Esophagus mucosa (tissue), 1 donor: ENCODE measurements around the gene LRRC63. TPM values are rescaled to one million over a fixed set of nuclear protein-coding genes. Genes with fewer than 3 reads are reported as not detected.
A peak's percentile ranks its signal among the peaks of the same experiment; 100 is the strongest.
"Not testable (repeated sequence)": the region's sequence is repeated elsewhere in the genome, so short reads cannot be mapped to it uniquely, and the experiment has no call there.

ENCODE experiments used
- ATAC-seq: fragments of 200-7000 bp; cut with Tn5 transposase; one replicate; pipeline ENCODE4 v1.9.1; 2020
- total RNA-seq: library from RNA; stranded (reverse); gene quantifications from one replicate; pipeline ENCODE4 v1.2.4, GENCODE V29; 2023
- donor health status: DM: yes; HTN: yes; CAD: no.

Gene LRRC63
- total RNA-seq, 1 donor from 2014 or later: not detected

DNA sequence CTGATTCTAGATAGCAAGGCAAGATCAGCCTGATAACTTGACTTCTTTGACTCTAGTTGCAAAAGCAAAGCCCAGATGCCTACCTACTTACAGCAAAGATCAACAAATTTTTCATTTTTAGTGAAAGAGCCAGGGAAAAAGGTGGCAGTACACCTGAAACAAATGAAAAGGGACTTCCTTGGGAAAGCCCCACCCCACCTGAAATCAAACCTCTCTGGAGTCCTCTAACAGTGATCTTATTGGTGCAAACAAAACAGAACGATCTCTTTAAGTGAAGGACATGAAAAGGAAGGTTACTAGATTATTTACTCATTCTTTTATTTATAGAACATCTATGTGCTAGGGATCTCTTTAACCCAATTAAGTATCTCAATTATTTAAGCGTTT, 29.2 kb upstream of the LRRC63 start:
- ATAC-seq: no peak

DNA sequence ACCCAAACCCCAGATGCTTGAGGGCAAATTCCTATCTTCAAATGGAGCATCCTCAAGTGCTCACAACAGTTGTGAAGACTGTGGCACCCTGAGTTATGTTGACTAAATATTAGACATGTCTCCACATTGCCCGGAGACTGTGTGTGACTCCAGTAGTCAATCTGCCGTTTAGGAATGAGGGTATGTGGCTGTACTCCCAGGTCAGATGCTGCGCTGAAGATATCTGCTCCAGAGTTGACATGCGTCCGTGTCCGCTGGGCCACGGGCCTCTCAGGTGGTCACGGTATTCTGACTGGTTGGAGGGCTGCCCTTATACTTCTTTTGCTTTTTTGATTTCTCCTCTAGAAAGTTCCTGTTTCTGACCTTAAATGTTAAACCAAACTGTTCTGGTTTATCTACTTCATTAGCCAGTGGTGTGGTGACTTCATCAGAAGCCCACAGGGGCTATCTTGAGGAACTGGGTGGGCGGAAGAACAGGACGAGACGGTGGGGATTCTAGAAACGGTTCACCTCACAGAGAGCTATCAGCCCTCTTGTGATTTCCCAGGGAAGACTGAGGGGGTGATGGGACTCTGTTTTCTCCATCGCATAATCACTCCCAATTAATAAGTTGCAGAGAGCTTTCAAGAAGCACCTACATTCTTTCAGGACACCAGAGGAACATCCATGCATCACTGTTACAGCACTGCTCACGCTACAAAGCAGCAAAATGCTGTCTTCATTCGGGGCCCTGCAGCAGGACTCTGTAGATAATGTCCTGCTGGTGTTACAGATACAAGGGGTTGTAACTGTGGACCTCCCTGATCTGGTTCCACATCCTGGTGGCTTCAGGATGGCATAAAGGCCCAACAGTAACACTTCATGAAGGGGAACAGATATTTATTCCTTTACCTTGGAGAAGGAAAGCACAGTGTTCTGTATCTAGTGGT, 28.4 kb upstream of the LRRC63 start:
- no peak for ATAC-seq

DNA sequence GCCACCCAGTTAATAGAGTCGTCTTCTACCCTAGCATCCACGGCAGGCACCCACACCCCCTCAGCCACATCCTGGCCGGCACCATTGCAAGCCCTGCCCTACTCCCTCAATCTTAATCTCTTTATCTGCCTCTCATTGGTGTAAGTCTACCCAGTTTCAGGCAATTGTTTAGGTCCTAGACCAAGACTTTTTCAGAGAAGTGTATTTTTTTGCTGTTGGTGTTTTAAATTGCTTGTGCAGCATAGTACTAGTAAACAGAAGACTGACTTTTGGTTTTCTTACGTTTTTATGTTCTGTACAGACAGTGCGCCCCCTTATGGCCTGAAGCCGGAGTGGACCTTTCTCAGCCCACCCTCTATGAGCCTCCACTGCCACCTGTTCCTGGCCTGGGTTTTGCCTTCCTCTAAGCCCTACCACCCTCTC, 27.4 kb upstream of the LRRC63 start:
- peak; percentile 59 for ATAC-seq

DNA sequence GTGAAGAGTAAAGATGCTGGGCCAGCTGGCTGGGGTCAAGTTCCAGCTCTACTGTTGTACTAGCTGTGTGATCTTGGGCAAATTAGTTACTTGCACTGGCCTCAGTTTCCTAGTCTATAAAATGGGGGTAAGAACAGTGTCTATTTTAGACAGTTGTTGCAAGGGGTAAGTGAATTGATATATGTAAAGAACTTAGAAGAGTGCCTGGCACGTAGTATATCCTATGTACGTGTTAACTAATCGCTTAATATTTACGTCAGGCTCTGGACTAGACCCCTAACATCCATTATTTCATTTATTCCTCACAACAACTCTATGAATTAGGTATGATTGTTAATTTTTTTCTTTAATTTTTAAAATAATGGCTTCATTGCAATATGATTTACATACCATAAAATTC, 26.1 kb upstream of the LRRC63 start:
- no peak for ATAC-seq

DNA sequence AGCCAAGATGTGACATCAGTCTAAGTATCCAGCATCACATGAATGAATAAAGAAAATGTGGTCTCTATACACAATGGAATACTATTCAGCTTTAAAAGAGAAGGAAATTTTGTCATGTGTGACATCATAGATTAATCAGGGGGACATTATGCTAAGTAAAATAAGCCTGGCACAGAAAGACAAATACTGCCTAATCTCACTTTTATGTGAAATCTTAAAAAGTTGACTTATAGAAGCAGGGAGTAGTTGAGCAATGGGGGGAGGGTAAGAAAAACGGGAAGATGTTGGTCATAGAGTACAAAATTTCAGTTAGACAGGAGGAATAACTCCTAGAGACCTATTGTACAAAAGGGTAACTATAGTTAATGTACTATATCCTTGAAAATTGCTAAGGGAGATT, 19.3 kb upstream of the LRRC63 start:
- no peak for ATAC-seq

DNA sequence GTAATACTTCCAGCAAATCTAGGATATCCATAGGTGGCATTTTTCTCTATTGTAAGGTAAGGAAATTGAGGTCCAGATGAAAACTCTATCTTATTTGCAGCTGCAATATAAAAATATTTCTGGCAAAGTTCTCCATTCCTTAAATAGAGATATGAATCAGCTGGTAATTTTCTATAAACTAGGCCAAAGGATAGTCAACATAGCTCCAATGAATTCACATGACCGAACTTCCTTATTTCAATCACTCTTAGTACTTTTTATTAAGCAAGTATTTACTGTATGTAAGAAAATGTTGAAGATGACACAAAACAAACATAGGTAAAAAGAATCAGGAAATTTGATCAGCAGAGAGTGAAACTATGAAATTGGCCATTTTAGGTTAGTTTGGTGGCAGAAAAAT, 16.7 kb upstream of the LRRC63 start:
- no peak for ATAC-seq

DNA sequence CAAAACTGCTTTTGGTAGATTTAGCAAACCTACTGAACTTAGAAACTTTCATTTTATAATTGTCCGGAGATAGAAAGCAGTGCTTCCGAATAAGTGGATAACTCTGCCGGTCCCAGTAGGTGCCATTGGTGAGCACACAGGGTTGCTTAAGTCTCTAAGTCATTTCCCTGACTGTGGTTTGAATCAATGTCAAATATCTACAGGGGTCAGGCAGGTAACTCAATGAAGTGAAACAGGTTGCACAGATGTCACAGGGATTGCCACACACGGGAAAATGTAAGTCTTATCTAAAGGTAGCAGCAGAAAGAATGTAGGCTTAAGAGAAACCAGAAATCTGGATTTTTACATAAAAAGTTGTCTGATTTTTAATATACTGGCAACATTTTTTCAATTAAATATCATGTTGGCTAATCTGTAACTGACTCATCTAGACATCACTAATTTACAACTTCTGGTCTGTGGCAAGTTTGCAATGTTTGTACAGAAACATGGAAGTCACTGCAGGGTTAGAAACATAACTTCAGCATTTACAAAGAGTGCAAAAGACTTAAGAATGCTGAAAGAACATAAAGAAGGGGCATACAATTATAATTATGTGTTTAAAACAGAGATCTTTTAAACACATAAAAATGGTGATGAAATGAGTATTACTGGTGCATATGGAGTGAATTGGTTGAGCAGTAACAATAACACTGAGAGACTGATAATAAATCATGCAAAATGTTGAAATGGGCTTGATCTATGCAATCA, 14.3 kb upstream of the LRRC63 start:
- ATAC-seq: no peak

DNA sequence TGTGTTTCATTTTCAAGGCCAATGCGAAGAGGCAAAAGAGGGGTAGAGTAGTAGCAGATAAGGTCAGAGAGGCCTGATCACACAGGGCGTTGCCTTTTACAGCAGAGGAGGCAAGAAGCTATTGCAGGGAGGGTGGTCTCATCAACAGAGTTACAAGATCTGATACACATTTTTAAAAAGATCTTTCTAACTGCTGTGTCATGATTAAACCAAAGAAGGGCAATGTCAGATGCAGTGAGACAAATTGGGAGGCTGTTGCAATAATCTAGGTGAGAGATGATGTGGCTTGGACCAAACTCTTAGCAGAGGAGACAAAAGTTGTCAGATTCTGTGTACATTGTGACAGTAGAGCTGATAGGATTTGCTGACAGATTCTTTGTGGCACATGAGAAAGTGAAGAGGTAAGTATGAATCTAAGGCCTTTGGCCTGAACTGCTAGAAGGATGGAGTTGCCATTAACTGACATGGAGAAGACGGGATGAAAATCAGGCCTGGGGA, 13.0 kb upstream of the LRRC63 start:
- ATAC-seq: no peak

DNA sequence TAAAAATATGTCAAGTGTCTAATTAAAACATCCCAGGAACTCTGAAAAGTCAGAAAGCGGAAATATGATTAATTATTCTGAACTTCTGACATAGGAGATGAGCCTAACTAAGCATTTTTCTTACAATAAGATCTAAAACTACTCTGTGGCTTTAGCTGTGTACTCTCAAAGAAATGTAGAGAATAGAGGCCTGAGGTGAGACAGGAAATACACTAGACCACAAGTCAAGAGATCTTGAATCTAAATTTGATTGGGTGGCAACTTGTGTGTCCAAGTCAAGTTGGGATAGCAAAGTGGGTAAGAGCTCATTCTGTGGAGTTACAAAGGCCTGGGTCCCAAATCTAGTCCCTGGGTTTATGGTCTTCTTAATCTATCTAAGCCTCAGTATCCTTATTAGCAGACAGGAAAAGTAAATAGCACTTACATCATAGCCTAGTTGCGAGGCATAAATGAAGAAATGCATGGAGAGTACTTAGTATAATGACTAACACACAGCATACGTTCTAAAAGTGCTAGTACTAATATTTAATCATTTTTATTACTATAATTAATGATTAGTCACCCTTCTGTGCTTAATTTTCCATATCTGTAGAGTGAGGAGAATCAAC, 9.4 kb upstream of the LRRC63 start:
- no peak for ATAC-seq

DNA sequence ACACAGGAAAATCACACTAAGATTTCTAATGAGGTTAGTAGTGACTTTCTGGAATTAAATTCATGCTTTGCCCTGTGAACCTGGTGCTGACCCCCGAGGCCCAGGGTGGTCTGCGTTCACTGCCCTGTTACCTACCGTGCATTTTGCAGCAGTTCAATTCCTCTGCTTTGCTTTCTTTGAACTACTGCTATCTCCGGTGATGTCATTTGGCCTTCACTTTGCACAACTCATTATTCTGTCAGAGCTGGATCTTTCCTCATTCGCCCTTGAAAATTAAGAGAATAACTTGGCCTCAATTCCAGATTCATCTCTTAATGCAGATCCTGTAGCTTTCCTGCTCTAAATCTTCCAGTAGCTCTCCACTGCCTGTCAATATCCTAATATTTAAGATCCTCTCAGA, 8.8 kb upstream of the LRRC63 start:
- no peak for ATAC-seq

DNA sequence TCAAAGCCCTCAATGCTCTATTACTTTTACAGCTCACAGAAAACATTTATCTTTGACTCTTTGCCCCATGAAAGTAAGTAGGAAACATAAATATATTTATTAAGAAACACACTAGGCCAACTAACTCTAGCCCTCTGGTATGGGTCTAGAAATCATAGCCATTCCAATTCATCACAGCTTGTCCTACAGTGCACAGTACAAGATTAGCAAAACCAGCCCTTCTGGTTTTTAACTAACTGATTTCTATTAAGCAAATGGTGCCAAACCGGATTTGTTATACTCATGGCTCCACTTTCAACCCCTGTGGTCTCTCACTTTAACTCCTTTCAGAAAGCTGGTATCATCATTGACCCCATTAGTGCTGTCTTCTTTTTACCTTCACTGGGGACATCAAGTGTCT, 5.6 kb upstream of the LRRC63 start:
- ATAC-seq: peak; percentile 56

DNA sequence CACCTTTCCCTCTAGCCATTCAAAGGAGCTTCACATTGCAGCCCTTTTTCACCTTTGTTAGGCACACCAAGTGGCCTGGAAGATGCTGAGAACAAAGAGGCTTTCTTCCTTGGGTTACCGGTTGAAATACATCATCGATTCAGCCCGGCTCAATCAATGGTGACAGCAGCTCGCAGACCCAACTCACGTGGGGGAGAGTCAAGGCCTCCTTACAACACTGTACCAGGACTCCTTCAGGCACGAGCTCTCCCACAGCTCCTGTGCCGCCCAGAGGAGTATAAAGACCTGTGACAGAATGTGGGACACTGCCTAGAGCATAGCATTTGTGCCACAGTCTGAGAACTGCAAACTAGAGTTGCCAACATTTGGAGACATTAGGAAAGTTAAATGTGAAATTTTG, 3.9 kb upstream of the LRRC63 start:
- ATAC-seq: no peak

DNA sequence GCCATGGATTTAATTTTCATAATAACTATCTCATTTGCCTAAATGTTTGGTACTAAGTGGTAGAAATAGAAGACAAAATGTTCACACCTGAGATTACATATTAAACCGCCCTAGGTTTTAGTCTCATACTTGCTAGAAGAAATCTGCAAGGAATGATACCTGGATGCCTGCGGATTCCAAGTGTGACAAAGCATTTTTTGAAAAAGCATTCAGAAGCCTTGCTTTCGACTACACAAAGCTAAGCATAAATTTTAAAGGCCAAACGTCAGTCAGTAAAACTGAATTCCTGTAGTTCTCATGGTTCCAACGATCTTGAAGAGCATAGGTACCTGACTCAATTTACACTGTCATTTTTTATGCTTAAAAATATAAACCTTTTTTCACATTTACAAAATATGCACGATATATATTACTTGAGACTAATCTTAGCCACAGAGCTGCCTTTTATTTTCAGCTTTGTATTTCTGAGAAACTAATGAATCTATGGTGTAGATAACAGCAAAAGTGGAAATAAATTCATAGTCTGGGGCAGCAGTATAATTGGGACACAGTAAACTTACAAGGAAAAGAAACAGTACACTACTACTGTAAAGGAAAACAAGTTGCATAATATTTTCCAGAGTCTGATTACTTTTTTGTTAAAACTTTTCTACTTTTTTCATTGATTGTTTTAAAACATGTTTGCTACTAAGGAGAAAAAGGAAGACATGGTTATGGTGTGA, 1.2 kb upstream of the LRRC63 start:
- ATAC-seq: no peak

DNA sequence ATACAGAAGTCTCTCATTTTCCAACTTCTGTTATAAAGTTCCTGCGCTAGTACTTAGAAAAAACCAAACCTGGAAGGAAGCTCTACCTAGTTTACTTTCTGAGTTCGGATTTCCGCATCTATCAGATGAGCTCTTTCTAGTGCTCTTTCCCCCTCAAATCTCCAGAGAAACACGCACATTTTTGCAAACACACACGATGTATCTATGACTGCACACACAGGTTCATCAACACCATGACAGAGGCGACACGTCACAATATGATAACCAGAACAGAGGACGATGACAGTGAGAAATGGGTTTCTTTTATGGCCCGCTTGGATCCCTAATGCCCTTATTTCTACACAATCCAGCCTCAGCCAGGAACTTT, 629 bp upstream of the LRRC63 start:
- no peak for ATAC-seq

DNA sequence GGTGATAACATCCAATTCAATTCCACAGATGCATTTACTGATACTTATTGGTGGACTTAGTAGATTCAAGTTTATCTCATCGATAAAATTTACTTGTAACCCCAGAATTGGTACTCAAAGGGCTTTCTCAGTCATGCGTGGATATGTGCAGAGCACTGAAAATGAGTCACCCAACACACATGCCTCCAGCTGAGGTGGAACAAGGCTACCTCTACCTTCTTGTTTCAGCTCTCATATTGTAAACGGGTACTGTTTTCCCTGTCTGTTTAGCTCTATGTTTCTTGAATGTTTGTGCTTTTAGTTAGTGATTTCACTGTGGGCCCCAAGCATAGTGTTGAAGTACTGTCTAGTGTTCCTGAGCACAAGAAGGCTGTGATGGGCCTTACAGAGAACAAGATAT, 1.5 kb downstream of the LRRC63 start:
- ATAC-seq: no peak

DNA sequence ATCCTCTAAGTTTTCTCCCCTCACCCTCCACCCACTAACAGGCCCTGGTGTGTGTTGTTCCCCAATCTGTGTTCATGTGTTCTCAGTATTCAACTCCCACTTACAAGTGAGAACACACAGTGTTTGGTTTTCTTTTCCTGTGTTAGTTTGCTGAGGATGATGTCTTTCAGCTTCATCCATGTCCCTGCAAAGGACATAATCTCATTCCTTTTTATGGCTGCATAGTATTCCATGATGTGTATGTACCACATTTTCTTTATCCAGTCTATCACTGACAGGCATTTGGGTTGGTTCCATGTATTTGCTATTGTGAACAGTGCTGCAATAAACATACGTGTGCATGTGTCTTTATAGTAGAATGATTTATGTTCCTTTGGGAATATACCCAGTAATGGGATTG, 3.0 kb downstream of the LRRC63 start:
- ATAC-seq: not testable (repeated sequence)

DNA sequence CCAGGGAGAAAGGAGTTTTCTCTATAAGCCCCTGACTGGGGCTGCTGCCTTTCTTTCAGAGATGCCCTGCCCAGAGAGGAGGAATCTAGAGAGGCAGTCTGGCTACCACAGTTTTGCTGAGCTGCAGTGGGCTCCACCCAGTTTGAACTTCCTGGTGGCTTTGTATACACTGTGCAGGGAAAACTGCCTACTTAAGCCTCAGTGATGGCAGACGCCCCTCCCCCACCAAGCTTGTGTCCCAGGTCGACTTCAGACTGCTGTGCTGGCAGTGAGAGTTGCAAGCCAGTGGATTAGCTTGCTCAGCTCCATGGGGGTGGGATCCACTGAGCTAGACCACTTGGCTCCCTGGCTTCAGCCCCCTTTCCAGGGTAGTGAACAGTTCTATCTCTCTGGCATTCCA, 8.5 kb downstream of the LRRC63 start:
- not testable (repeated sequence) for ATAC-seq

DNA sequence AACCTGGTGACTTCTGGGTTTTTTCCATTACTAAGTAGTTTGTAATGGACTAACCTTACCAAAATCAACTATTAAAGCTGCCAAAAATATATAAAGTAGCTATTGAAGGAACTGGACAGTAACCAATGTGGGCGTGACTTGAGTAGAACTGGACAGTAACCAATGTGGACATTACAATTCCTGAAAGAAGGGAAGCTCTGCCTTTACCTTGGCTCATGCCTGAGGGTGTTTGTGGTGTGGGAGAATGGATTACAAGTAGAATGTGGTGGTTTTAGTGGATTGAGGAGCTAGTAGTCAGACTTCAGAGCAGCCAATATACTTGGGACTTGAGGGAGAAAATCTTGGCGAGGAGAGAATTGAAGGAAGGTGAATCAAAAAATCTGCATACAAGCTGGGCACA, 17.5 kb downstream of the LRRC63 start:
- ATAC-seq: no peak

DNA sequence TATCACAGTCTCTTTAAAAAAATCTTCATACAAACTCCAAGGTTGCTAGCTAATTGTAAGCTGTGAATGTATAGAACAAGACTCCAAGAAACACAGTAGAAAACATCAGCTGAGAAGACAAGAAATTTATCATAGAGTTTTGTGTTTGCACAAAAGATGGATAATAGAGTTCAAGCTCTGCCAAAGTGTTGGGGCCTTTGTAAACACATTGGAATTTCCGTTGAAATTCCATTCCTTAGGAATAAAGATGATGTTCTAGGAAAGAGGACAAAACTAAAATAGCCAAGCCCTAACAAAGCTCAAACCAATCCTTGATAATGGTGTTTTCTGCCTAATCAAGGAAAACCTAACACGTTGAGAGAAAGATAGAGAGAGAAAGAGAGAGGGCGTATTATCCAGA, 20.6 kb downstream of the LRRC63 start:
- ATAC-seq: no peak

DNA sequence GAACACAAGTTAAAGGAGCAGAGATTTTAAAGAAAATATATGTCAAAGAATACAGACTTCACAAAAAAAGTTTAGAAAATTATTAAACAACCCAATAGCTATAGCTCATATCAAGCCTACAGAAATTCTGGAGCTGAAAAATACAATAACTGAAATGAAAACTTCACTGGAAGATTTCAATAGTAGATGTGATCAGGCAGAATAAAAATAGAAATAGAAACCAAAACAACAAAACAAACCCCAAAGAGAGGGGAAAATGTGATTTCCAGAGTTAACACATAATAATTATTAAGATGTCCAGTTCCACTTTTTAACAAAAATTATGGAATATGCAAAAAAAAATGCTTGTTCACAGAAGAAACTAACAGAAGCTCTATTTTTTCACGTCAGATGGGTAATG, 23.6 kb downstream of the LRRC63 start:
- no peak for ATAC-seq

DNA sequence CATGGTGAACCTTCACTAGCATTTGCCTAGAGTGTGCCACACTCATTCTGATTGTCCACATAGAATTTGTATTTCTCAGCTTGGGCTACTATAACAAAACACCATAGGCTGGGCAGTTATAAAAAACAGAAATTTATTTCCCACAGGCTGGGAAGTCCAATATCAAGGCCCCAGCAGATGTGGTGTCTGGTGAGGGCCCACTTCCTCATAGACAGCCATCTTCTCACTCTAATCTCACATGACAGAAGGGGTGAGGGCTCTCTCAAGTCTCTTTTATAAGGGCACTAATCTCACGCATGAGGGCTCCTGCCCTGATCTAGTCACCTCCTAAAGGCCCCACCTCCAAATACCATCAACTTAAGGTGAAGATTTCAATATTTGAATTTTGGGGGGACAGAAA, 53.6 kb downstream of the LRRC63 start:
- no peak for ATAC-seq

DNA sequence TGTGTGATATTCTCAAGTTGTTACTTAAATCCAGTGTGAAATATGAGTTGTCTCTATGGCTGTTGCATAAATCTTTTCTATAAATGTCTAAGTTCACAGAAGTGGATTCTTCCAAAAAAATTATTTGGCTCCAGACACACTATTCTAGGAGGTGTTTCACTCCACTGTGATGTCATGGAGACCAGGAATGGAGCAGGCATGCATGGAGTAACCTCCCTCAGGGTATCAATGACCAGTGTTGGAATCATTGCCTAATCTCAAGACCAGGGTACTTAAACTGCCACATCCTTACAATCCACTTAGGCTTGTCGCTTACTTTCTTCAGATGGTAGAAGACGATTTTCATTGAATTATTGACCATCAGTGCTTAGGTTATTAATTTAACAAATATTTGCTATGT, 55.4 kb downstream of the LRRC63 start:
- no peak for ATAC-seq

DNA sequence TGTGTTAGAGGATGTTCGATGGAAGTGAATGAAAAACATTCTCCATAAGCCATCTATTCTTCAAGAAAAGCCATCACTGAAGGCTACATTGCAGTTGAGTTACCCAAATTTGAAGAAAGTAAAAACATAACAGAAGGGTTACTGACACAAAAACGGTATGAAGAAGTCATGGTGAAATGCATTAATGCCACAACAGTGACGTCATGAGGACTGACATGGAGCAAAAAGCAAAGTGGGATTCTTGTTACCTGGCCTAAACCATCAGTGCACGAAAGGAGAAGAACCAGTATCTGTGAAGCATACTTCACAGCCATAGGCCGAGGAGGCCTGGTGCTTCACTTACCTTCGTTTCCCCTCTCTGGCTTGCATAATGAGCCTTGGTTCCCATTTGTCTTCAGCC, 58.7 kb downstream of the LRRC63 start:
- ATAC-seq: no peak
